NCI-H128 (cell line): ENCODE measurements around the gene MTG2.

Experiments
- DNase-seq: peaks from one replicate; lab custom pipeline; 2025; ENCODE audit not compliant: unreplicated experiment; lab: John Stamatoyannopoulos, UW

Gene MTG2

GRCh38 chr20:62202676-62203377 is 20.0 kb downstream of the MTG2 start:
- no peak for DNase-seq

GRCh38 chr20:62203378-62204030 is 20.7 kb downstream of the MTG2 start:
- DNase-seq = no peak

GRCh38 chr20:62205618-62206387 is 23.0 kb downstream of the MTG2 start:
- no peak for DNase-seq

DNA sequence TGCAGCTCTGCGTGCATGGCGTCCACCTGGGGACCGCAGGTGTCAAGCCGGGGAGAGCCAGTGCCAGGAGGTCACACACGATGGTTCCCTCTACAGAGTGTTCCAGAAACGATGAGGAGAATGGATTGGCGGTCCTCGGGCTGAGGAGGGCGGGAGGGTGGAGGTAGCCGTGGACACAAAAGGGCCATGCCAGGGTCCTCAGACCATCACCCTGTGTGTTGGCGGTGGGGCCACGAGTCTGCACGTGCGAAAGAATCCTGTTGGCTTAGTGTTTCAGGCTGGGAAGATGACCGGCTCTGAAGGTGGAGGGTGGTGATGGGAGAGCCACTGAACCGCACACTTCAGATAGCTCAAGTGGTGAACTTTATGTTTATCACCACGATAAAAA is 23.6 kb downstream of the MTG2 start:
- DNase-seq = no peak

DNA sequence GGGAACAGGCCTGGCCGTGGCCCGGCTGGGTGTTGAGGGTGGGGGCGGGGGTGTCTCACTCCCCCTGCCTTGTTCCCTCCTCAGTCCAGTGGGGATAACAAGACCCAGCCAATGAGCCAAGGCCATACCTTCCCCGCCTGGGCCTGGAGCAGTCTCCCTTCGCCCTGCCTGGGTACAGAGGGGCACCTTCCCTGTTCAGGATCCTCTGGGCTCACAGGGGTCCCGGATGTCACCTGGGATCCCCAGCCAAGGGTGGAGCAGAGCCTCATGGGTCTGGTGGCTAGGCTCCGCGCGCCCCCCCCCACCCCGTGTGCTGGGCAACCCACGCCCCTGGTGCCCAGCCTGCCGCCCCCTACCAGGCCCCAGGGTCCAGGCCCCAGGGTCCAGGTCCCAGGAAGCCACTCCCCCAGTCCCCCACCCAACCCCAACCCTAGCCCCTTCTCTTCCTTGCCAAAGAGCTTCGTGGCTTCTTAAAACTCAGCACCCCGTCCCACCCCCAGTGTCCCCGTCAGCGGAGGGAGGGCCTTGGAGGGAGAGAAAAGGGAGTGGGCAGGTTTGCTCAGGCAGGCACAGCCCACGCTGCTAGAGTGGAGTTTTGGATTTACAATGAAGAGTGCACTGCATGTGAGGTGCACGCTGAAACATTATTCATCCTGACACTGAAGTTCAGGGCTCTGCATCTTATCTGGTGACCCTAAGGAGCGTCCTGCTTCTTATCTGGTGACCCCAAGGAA is 25.4 kb downstream of the MTG2 start:
- DNase-seq = no peak

- no peak for DNase-seq
Observed at GRCh38 chr20:62208795-62209755, 26.2 kb downstream of the MTG2 start.

DNA sequence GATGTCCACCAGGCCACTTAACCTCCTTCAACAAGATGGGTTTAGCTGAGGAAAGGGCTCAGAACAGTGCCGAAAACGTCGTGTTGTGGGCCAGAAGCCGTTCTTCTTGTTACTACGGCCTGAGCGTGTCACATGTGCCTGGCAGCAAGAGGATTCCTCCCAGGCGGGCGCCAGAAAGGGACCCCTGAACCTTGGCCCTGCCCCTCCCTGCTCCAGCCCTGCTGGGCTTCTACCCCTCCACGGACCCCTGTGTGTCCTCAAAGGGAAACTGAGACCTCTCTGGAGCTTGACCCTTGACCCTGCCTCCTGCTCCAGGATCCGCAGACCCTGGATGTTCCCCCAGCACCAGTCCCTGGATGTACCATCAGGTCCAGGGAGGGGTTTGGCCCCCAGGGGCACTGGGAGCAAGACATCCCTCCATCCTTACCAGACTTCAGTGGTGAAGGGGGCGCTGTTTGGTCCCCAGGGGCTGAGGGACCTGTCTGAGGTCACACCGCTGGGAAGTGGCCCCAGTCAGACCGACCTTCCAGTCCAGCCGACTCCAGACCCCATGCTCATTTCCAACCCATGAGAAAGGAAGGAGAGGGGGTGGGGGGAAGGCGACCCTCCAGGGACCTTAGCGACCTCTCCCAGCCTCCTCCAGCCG is 27.1 kb downstream of the MTG2 start:
- no peak for DNase-seq

GRCh38 chr20:62210496-62210855 is 27.6 kb downstream of the MTG2 start:
- no peak for DNase-seq

DNA sequence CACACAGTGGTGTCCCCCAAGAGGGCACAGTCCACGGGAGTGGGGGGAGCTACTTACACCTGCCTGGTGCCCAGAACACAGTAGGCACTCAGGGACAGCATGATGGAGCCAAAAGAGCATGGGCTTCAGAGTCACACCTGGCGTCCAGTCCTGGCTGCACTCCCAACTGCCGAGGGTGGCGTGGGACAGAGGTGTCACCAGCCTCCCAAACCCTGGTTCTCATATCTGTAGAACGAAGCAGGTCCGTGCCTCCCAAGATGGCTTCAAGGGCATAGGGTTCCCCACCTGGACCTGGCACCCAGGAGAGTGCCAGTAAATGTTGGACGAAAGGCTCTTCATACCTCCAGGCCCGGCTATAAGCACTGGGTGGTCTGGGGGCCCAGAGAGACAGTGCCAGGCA is 28.4 kb downstream of the MTG2 start:
- no peak for DNase-seq

GRCh38 chr20:62211769-62212288 is 29.0 kb downstream of the MTG2 start:
- no peak for DNase-seq

DNA sequence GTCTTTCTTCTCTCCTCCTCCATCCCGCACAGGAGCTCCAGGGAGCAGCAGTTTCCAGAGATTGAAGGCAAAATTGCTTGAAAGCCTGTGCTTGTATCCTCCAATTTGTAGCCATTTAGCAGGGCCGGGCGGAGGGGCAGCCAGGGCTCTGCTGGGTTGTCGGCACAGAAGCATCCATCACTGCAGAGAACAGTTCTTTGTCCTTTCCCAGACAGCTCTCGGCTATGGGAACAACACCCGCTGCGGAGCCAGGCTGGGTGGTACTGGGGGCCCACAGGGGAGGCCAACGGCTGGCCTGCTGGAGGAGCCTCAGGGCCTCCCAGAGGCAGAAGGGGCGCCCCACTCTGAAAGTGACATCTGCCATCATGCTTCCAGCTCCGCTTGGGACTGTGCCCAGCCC is 29.5 kb downstream of the MTG2 start:
- DNase-seq = no peak

GRCh38 chr20:62214067-62214466 is 31.2 kb downstream of the MTG2 start:
- no peak for DNase-seq

- no peak for DNase-seq
Observed at GRCh38 chr20:62215020-62215990, 32.5 kb downstream of the MTG2 start.

- DNase-seq = no peak
Observed at GRCh38 chr20:62215991-62216635, 33.3 kb downstream of the MTG2 start.

DNA sequence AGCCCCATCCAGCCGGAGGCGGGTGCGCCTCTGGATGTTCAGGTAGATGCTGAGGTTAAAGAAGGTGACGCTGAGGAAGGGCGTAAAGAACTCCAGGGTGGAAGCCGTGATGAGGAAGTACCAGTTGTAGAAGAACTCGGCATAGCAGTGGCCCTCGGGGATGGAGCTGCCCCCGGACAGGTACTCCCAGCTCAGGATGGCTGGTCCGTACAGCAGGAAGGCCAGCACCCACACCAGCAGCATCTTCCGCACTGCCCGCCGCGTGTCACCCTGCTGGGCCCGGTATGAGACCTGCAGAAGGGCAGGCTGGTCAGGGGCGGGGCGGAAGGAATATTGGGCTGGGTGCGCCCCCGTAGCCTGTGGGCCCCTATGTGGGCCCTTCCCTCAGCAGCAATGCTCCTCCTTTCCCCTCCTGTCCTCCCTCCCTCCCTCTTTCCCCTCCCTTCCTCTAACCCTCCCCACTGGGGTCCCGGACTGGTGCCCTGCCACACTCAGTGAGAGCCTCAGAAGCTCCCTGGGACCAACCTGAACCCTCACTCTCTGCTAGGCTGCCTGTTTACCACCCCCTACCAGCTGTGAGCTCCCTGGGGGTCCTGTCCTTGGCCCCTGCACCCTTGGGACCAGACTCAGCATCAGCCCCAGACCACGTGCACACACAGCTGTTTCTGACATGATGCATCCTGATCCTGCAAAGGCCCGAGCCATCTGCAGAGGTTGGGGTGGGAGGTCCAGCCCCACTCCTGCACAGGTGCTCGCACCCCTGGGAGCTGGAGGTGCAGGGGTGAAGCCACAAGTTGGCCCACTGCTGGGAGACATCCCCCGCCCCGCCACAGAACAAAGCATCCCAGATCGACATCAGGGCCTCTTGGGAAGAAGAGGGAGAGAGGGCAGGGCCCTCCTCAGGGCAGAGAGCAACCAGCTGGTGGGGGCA is 34.1 kb downstream of the MTG2 start:
- DNase-seq = no peak

DNA sequence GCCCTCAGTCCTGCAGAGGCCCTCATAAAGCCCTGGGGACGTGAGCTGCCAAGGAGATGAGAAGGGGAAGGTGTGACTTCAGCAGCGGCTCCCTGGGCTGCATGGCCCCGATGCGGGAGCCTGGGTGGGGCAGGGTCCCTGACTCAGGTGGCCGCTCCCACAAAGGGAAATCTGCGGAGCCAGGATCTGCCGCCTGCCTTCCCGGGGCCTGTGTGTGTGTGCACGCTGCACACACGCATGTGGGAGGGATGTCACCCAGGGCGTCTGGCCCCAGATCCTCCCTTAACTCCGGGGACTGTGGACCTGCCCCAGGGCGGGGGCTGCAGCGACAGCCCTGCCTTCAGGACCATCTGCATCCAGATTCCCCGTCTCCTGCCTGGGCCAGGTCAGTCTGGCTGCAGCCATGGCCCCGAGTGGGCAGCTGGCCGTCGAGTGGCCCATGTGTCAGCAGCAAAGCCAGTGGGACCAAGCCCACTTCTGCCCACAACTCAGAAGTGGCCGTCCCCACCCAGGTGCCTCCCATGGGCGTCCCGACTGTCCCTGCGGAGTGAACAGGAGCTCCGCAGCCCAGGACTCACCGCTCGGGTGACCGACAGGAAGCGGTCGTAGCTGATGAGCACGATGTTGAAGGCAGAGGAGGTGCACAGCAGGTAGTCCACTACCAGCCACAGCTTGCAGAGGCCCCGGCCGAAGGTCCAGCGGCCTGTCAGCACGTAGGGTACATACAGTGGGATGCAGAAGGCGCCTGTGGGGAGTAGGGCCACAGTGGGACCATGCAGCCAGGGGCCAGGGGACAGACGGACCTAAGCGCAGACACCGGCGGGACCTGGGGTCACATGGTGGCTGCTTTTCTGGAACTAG is 35.3 kb downstream of the MTG2 start:
- no peak for DNase-seq
